PC-3 (cell line): ENCODE data around the gene LRRFIP1. TPM values are rescaled to one million over a fixed set of nuclear protein-coding genes. Genes with fewer than 3 reads are reported as not detected.

Experiments
- ATAC-seq: fragments of 200-7000 bp; cut with Tn5 transposase; 2 replicates; pipeline ENCODE4 v1.9.1; 2020; ENCODE audit warnings: mild to moderate bottlenecking, moderate library complexity
- BruUV-seq: library from RNA; stranded (reverse); fragments of 400-500 nt; replicated peaks from 2 replicates; lab custom pipeline; 2021; lab: Mats Ljungman, UMichigan
- CTCF ChIA-PET: fragments of 300-600 bp; sonication (Branson Sonifier 250); formaldehyde crosslinking; loops from one replicate; lab custom pipeline; 2022; ENCODE audit warnings: antibody characterized with exemption; lab: Charles Lee
- POLR2A ChIA-PET: fragments of 300-600 bp; sonication (Branson Sonifier 250); formaldehyde crosslinking; loops from one replicate; lab custom pipeline; 2022; ENCODE audit warnings: antibody characterized with exemption; ENCODE audit not compliant: unreplicated experiment; lab: Charles Lee
- DNase-seq: peaks from one replicate; pipeline ENCODE4 v3.0.0-alpha.2; 2015
- H2AFZ ChIP-seq: fragments of 300-600 bp; sonication (generic); 2 replicates; pipeline ENCODE4 v1.6.0; 2016; ENCODE audit warnings: antibody characterized with exemption, low read length
- H3F3A ChIP-seq: fragments of 300-600 bp; sonication (generic); one replicate; pipeline ENCODE4 v1.6.0; 2017; ENCODE audit warnings: antibody characterized with exemption, low read length, control low read depth, mild to moderate bottlenecking; ENCODE audit not compliant: unreplicated experiment
- H3K27ac ChIP-seq: fragments of 300-600 bp; sonication (generic); 2 replicates; pipeline ENCODE4 v1.5.1; 2016; ENCODE audit warnings: mild to moderate bottlenecking, low read length
- H3K27me3 ChIP-seq: fragments of 300-600 bp; sonication (generic); 2 replicates; pipeline ENCODE4 v1.6.1; 2016; ENCODE audit warnings: low read length, mixed read lengths
- H3K36me3 ChIP-seq: fragments of 300-600 bp; sonication (generic); 2 replicates; pipeline ENCODE4 v1.6.1; 2016; ENCODE audit warnings: low read depth, mixed run types, low read length, mixed read lengths
- H3K4me1 ChIP-seq: fragments of 300-600 bp; sonication (generic); 2 replicates; pipeline ENCODE4 v1.5.1; 2016; ENCODE audit warnings: low read length; ENCODE audit not compliant: insufficient read depth
- H3K4me2 ChIP-seq: fragments of 300-600 bp; sonication (generic); 2 replicates; pipeline ENCODE4 v1.6.0; 2016; ENCODE audit warnings: low read length
- H3K4me3 ChIP-seq: fragments of 300-600 bp; sonication (generic); 2 replicates; pipeline ENCODE4 v1.5.1; 2016; ENCODE audit warnings: mild to moderate bottlenecking, low read length, mixed read lengths
- H3K79me2 ChIP-seq: fragments of 300-600 bp; sonication (generic); 2 replicates; pipeline ENCODE4 v1.6.1; 2017; ENCODE audit warnings: low read length, mixed read lengths
- H3K9ac ChIP-seq: fragments of 300-600 bp; sonication (generic); 2 replicates; pipeline ENCODE4 v1.6.0; 2016; ENCODE audit warnings: mild to moderate bottlenecking, low read length
- H3K9me2 ChIP-seq: fragments of 300-600 bp; sonication (generic); replicated peaks from 2 replicates; pipeline ENCODE4 v1.6.1; 2016; ENCODE audit warnings: mixed run types, low read length, mixed read lengths
- H3K9me3 ChIP-seq: fragments of 300-600 bp; sonication (generic); 2 replicates; pipeline ENCODE4 v1.6.1; 2016; ENCODE audit warnings: low read length, mixed read lengths
- H4K20me1 ChIP-seq: fragments of 300-600 bp; sonication (generic); 2 replicates; pipeline ENCODE4 v1.6.1; 2016; ENCODE audit warnings: low read length, mixed read lengths
- CTCF ChIP-seq: fragments of 300-600 bp; sonication (generic); conservative IDR thresholded peaks from 2 replicates; pipeline ENCODE4 v1.5.1; 2017; ENCODE audit warnings: antibody characterized with exemption, low read depth, mild to moderate bottlenecking, low read length
- EZH2 ChIP-seq: fragments of 300-600 bp; sonication (generic); IDR thresholded peaks from one replicate; pipeline ENCODE4 v1.6.1; 2017; ENCODE audit warnings: antibody characterized with exemption, mild to moderate bottlenecking, low read length; ENCODE audit not compliant: unreplicated experiment
- EZH2phosphoT487 ChIP-seq: fragments of 300-600 bp; sonication (generic); IDR thresholded peaks from 2 replicates; pipeline ENCODE4 v1.6.1; 2018; ENCODE audit warnings: mild to moderate bottlenecking, antibody characterized with exemption, low read length, borderline replicate concordance
- intact Hi-C: fragments of 100-400 bp; cut with micrococcal nuclease; formaldehyde crosslinking; loops from 2 replicates; pipeline ENCODE4 v1.9.0; 2023
- total RNA-seq: library from RNA; depleted of rRNA; stranded (reverse); fragments of >200 nt; gene quantifications from 2 replicates; pipeline ENCODE4 v1.2.3, GENCODE V29; 2014

The LRRFIP1 gene
- total RNA-seq, 1 experiment from 2014 or later, result 87.8 TPM

- H3K9ac ChIP-seq, result peak overlapping the region; percentile 70
- intact Hi-C loops, result loop anchor here (10.0 kb wide), 1 partner anchor 73 kb away; no protein-coding TSS in a partner anchor
- ATAC-seq, result peak; percentile 29
- peak overlapping the region; percentile 74 for H2AFZ ChIP-seq
- peak overlapping the region; percentile 87 for H3K27ac ChIP-seq
- peak overlapping the region; percentile 86 for H3K4me2 ChIP-seq
- BruUV-seq, result TSS peak; percentile 72
- H4K20me1 ChIP-seq, result 0 out of 2 replicates have a peak, but pooled peaks cover 5% of the 10 kb centered on the region
- H3K4me3 ChIP-seq, result peak overlapping the region; percentile 71
- H3K4me1 ChIP-seq, result peaks cover 14% of the 10 kb centered on the region
- H3K9me3 ChIP-seq, result no peaks in the 10 kb centered on the region
- H3F3A ChIP-seq, result no peaks in the 10 kb centered on the region
- H3K9me2 ChIP-seq, result no peaks in the 10 kb centered on the region
- DNase-seq, result peak; percentile 87
- H3K36me3 ChIP-seq, result no peaks in the 10 kb centered on the region
- TF ChIP-seq CTCF, result no peak
- no peak for TF ChIP-seq EZH2phosphoT487
- TF ChIP-seq EZH2, result no peak
- H3K79me2 ChIP-seq, result peaks cover 38% of the 10 kb centered on the region
- no peaks in the 10 kb centered on the region for H3K27me3 ChIP-seq
- POLR2A ChIA-PET, result interaction anchor here (0.7 kb wide), 1 partner anchor 116 kb away, joined by 10 read pairs; no protein-coding TSS in a partner anchor
- CTCF ChIA-PET, result interaction anchor here (0.7 kb wide), 1 partner anchor 81 kb away, joined by 3 read pairs; no protein-coding TSS in a partner anchor
Observed at GRCh38 chr2:237591141-237591881, 36.1 kb upstream of the LRRFIP1 start.

GRCh38 chr2:237592425-237592980, 34.9 kb upstream of the LRRFIP1 start:
- Histone ChIP-seq H3K4me2 (no peak overlapping the region), H3K36me3 (no peaks in the 10 kb centered on the region), H3K27me3 (no peaks in the 10 kb centered on the region), H3K9me3 (no peaks in the 10 kb centered on the region), H3K9ac (no peak overlapping the region), H3K9me2 (no peaks in the 10 kb centered on the region), H4K20me1 (0 out of 2 replicates have a peak, but pooled peaks cover 5% of the 10 kb centered on the region), H3K4me3 (no peak overlapping the region), H2AFZ (no peak overlapping the region), H3K4me1 (peaks cover 14% of the 10 kb centered on the region), H3K79me2 (peaks cover 26% of the 10 kb centered on the region), H3K27ac (no peak overlapping the region), H3F3A (no peaks in the 10 kb centered on the region)
- ChIA-PET POLR2A (no interaction called here), CTCF (no interaction called here)
- TF ChIP-seq EZH2 (no peak), EZH2phosphoT487 (no peak), CTCF (no peak)
- ATAC-seq, result no peak
- BruUV-seq, result no TSS peak
- no peak for DNase-seq
- intact Hi-C loops, result loop anchor here (10.0 kb wide), 1 partner anchor 72 kb away; no protein-coding TSS in a partner anchor
